ENCODE results near the gene ENAH.

DNA sequence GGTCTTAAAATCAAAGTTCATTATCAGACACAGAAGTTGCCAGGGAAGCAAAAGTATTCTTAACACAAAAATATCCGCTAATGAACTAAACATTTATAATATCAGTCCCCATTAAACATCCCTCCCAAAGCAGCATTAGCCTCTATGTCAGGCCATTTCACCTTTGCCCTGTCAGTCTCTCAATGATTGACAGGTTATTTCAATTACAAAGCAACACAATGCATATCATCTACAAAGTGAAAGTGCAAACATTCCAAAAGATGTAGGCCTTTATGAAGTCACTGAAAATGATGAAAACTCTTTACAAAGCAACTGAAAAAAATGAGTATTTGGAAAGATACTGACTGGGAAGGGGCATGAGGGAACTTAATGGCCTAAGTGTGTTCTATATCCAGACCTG is 14.1 kb downstream of the ENAH start:
- TF ChIP-seq, protein P1, sequence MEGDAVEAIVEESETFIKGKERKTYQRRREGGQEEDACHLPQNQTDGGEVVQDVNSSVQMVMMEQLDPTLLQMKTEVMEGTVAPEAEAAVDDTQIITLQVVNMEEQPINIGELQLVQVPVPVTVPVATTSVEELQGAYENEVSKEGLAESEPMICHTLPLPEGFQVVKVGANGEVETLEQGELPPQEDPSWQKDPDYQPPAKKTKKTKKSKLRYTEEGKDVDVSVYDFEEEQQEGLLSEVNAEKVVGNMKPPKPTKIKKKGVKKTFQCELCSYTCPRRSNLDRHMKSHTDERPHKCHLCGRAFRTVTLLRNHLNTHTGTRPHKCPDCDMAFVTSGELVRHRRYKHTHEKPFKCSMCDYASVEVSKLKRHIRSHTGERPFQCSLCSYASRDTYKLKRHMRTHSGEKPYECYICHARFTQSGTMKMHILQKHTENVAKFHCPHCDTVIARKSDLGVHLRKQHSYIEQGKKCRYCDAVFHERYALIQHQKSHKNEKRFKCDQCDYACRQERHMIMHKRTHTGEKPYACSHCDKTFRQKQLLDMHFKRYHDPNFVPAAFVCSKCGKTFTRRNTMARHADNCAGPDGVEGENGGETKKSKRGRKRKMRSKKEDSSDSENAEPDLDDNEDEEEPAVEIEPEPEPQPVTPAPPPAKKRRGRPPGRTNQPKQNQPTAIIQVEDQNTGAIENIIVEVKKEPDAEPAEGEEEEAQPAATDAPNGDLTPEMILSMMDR (IDR thresholded peaks at IDR 0.05; ENCODE audit: insufficient read depth, low read length): no peak
- TF ChIP-seq POLR2AphosphoS5 (IDR thresholded peaks at IDR 0.05; ENCODE audit: low read depth): no peak
- TF ChIP-seq SPI1 (IDR thresholded peaks at IDR 0.05; ENCODE audit: borderline replicate concordance, low read depth): no peak
- TF ChIP-seq, protein P2, sequence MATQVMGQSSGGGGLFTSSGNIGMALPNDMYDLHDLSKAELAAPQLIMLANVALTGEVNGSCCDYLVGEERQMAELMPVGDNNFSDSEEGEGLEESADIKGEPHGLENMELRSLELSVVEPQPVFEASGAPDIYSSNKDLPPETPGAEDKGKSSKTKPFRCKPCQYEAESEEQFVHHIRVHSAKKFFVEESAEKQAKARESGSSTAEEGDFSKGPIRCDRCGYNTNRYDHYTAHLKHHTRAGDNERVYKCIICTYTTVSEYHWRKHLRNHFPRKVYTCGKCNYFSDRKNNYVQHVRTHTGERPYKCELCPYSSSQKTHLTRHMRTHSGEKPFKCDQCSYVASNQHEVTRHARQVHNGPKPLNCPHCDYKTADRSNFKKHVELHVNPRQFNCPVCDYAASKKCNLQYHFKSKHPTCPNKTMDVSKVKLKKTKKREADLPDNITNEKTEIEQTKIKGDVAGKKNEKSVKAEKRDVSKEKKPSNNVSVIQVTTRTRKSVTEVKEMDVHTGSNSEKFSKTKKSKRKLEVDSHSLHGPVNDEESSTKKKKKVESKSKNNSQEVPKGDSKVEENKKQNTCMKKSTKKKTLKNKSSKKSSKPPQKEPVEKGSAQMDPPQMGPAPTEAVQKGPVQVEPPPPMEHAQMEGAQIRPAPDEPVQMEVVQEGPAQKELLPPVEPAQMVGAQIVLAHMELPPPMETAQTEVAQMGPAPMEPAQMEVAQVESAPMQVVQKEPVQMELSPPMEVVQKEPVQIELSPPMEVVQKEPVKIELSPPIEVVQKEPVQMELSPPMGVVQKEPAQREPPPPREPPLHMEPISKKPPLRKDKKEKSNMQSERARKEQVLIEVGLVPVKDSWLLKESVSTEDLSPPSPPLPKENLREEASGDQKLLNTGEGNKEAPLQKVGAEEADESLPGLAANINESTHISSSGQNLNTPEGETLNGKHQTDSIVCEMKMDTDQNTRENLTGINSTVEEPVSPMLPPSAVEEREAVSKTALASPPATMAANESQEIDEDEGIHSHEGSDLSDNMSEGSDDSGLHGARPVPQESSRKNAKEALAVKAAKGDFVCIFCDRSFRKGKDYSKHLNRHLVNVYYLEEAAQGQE (IDR thresholded peaks at IDR 0.05; ENCODE audit: insufficient replicate concordance, low read depth): no peak
- no peak for TF ChIP-seq GABPA (IDR thresholded peaks at IDR 0.05; ENCODE audit: low read depth)

All from HL-60 (cell line).